GM18951 (cell line): ENCODE results near the gene L3MBTL1.

Experiments
- POLR2A ChIP-seq: IDR thresholded peaks from 4 replicates; pipeline ENCODE4 v1.6.1; 2011; ENCODE audit warnings: mild to moderate bottlenecking; ENCODE audit not compliant: insufficient read length, insufficient read depth; ENCODE audit errors: extremely low read depth
- in situ Hi-C: fragments of 300-500 bp; cut with MboI; formaldehyde crosslinking; loops from one replicate; pipeline ENCODE4 v1.12.0; 2022; ENCODE audit warnings: low sequenced_read_pairs, mixed read lengths, inconsistent platforms; ENCODE audit not compliant: unreplicated experiment

L3MBTL1 gene

GRCh38 chr20:43507150-43508080, at the start of gene L3MBTL1:
Gene L3MBTL1, plus strand, starts transcription at chr20:43507697. Its CDS starts 5,807 bp downstream, at chr20:43513504.
- no peak for TF ChIP-seq POLR2A
- in situ Hi-C loops: no loop called here

GRCh38 chr20:43458422-43458924, 49.0 kb upstream of the L3MBTL1 start:
- TF ChIP-seq POLR2A: no peak
- in situ Hi-C loops: no loop called here

GRCh38 chr20:43459022-43459942, 48.2 kb upstream of the L3MBTL1 start:
- TF ChIP-seq POLR2A: no peak
- in situ Hi-C loops: no loop called here

- TF ChIP-seq POLR2A: no peak
- in situ Hi-C loops: no loop called here
Measured at GRCh38 chr20:43460172-43460829, 47.2 kb upstream of the L3MBTL1 start.

- TF ChIP-seq POLR2A: no peak
- in situ Hi-C loops: no loop called here
Measured at GRCh38 chr20:43460830-43461200, 46.7 kb upstream of the L3MBTL1 start.

- in situ Hi-C loops: no loop called here
- TF ChIP-seq POLR2A: no peak
Measured at GRCh38 chr20:43461894-43462659, 45.4 kb upstream of the L3MBTL1 start.

GRCh38 chr20:43462660-43463526, 44.6 kb upstream of the L3MBTL1 start:
- no peak for TF ChIP-seq POLR2A
- in situ Hi-C loops: no loop called here

- no peak for TF ChIP-seq POLR2A
- in situ Hi-C loops: no loop called here
Measured at GRCh38 chr20:43463527-43464218, 43.8 kb upstream of the L3MBTL1 start.

- in situ Hi-C loops: no loop called here
- no peak for TF ChIP-seq POLR2A
Measured at GRCh38 chr20:43464219-43464790, 43.2 kb upstream of the L3MBTL1 start.

- in situ Hi-C loops: no loop called here
- TF ChIP-seq POLR2A: no peak
Measured at GRCh38 chr20:43465625-43465943, 41.9 kb upstream of the L3MBTL1 start.

- no peak for TF ChIP-seq POLR2A
- in situ Hi-C loops: no loop called here
Measured at GRCh38 chr20:43467589-43467988, 39.9 kb upstream of the L3MBTL1 start.
